ENCODE data around the gene RANBP3.
"Not testable (repeated sequence)": the region's sequence is repeated elsewhere in the genome, so short reads cannot be mapped to it uniquely, and the experiment has no call there.

The RANBP3 gene

GRCh38 chr19:5966215-5966614 lies 11.7 kb downstream of the RANBP3 start:
- DNase-seq (ENCODE audit: low read depth in 2 of 2), result no peak

DNA sequence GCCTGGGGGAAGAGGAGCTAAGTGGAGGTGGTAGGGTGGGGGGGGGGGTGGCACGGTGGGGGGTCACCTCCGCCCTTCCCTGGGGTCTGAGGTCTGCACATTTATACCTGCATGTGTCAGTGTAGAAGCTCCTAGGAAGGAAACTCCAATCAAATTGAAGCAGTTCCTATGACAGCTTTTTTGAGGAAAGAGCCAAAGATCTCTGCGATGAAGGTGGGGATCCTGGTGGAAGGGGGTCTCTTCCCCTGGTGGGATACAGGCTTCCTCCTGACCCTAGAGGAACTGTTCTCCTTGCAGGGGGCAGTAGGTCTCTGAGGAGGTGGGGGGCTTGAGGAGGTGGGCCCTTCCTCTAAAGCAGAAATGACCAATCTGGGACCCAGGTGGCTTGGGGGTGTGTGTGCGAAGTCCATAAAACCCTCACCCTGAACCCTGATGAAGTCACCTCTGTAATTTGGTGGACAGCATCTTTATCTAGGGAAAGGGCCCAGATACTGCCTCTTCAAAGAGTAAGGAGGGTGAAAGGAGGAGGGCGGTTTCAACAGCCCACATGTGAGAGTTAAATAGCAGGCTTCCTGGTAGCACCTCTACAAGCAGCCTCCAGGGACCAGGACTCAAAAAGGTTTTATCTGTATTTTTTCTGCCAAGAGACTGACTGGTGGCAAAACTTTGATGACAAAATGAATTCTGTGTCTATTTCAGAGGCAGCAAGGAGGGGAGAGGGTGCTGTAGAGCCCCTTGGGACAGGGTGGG lies 12.9 kb downstream of the RANBP3 start:
- DNase-seq (ENCODE audit: low read depth in 2 of 2), result no peak

GRCh38 chr19:5963855-5964254 lies 14.1 kb downstream of the RANBP3 start:
- DNase-seq (ENCODE audit: low read depth in 2 of 2), result no peak

DNA sequence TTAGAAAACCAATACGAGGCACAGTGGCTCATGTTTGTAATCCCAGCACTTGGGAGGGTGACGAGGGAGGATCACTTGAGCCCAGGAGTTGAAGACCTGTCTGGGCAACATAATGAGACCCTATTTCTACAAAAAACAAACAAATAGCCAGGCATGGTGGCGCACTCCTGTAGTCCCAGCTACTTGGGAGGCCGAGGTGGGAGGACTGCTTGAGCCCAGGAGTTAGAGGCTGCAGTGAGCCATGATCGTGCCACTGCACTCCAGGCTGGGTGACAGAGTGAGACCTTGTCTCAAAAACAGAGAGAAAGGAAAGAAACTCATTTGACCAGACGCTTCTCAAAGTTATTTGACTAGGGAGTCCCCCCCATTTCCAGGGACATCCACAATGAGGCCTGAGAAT lies 14.7 kb downstream of the RANBP3 start:
- not testable (repeated sequence) for DNase-seq (ENCODE audit: low read depth in 2 of 2)

DNA sequence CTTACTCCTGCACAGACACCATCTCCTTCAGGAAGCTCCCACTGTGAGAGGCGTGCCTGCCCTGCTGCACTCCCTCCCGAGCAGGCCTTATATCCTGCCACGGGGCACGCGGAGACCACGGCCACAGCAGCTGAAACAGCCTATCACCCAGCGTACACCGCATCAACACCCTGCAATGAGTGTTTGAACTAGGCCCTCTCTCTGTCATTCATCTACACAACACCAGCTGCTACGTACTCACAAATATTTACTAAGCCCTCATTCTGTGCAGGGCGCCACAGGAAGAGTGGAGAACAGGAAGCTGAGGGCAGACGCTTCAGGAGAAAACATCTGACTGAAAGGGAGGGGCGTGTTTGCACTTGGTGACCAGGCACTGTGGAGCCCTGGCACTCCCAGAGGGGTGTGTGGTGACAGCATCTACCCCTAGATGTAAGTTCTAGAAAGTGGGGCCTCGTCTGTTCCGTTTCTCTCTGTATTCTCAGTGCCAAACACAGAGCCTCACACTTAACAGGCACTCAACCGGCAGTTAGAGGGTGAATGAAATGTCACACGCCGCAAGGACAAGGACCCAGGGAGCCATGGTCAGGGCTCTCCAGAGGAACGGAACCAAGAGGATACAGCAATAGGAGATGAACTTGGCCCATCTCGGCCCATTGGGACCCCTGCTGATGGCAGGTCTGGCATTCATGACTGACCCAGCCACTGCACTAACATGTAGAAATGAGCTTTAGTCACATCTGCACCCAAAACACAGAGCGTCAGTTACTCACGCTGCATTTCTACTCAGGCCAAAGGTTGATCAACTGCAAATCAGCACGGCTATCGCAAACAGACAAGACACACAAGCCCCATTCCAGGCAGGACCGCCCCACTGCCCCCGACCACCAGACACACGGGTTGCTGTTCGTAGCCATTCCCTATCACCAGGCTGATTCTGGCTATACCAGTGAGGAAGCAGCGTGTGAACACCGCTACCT lies 15.7 kb downstream of the RANBP3 start:
- DNase-seq (ENCODE audit: low read depth in 2 of 2), result peak in 1 of 2 donors; percentile 38

GRCh38 chr19:5961641-5961968 lies 16.3 kb downstream of the RANBP3 start:
- not testable (repeated sequence) for DNase-seq (ENCODE audit: low read depth in 2 of 2)

- no peak for DNase-seq (ENCODE audit: low read depth in 2 of 2)
These were observed 17.6 kb downstream of the RANBP3 start for GRCh38 chr19:5960005-5961001.

DNA sequence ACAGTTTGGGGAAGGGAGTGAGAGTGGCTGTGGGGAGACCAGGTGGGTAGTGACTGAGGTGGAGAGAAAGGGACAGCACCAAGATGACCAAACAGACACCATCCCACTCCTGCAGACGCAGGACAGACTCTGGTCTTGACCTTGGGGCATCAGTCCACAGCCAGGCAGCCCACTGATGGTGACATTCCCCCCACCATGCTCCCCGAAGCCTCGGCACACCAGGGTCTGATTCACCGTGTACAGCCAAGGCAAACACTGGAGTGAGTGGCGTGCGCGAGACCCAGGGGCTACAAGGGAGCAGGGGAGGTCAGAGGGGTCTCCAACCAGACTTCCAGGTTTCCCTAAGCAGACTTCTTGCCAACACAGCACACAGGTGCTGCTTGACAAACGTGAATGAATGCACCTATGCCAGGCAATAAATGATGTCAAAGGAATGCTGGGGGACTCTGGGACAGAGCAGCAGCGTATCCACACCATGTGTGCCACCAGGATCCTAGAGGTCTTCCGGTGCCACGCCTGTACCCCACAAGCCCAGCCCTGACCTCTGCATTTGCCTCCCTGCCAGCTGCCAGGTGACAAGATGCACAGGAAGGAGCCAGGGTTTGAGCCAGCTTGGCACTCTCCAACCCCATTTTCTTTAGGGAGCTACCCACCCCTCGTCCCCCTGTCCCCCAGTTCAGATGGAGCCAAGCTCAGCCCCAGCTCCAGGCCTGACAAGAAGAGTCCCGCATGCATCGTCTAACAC lies 18.5 kb downstream of the RANBP3 start:
- DNase-seq (ENCODE audit: low read depth in 2 of 2), result no peak

DNA sequence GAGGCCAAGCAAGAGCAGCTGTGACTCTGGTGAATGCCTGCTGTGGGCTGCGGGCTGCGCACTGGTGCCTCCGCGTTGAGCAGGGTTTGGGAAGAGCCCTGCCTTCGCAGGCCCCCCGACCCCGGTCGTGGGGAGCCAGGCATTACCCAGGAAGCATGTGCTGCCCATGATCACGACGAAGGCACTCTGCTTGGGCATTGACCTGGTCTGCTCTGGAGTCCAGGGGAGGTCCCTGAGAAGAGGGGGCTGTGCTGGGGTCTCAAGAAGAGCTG lies 19.2 kb downstream of the RANBP3 start:
- no peak for DNase-seq (ENCODE audit: low read depth in 2 of 2)

DNA sequence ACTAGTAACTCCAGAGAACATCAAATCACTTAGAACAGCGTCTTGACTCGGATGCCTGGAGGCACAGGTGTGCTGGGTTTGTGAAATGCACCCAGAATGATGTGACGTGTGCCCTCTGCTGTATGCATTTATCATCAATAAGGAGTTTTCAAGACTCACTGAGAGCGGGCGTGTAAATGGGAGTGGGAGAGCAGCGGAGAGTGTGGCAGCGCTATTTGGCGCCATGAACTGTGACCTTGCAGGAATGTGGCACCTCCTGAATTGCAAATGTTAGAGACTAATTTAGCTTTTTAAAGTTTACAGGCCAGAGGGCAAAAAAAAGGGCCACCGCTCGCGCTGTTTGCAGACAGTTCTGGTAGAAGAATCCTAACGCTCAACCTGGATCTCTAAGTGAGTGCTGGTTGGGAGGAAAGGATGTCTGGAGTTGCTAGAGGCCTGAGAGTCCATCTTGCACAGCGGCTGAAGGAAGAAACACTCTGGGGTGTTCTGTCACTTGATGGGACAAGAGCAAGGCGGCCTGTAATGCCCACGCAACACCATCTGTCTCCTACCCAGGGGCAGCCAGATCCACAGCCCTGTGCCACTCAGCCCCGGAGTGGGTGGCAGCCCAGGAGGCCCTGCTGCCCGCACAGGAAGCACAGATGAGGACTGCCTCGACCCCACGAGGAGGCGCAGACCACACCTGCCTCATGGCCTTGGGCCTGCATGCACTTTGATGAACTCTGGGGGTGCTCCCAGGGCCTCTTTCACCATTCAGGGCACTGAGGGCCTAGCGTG lies 19.7 kb downstream of the RANBP3 start:
- no peak for DNase-seq (ENCODE audit: low read depth in 2 of 2)

- DNase-seq (ENCODE audit: low read depth in 2 of 2), result no peak
These were observed 20.8 kb downstream of the RANBP3 start for GRCh38 chr19:5957170-5957569.

DNA sequence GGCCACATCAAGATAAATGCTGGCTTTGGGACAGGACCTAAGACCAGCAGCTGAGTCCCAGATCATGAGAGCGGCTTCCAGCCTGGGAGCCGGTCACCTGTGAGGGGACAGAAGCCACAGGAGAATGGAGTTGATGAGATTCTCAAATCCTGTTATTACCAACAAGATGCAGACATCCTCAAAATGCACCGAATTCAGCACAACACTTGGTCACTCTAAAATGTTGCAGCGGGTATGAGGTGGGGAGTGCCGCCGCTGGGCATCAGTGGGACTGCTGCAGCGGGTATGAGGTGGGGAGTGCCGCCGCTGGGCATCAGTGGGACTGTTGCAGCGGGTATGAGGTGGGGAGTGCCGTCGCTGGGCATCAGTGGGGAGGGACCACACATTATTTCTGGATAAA lies 21.2 kb downstream of the RANBP3 start:
- no peak for DNase-seq (ENCODE audit: low read depth in 2 of 2)

DNA sequence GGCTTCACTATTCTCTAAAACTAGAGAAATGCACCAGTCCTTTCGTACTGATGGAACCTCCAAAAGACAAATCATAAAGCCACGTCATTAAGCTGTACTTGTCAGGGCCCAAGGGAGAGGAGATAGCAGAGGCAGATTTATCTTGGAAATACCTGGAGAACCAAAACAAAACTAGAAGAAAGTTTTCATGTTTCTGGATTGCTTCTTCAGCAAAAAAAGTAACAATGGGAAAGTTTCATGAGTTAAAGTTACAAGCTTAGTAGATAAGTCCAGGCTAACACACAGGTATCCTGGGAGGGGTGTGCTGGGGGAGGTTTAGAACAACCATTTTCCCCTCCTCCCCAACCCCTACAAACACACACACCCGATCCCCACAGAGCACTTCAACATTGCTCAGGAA lies 21.6 kb downstream of the RANBP3 start:
- DNase-seq (ENCODE audit: low read depth in 2 of 2), result no peak

DNA sequence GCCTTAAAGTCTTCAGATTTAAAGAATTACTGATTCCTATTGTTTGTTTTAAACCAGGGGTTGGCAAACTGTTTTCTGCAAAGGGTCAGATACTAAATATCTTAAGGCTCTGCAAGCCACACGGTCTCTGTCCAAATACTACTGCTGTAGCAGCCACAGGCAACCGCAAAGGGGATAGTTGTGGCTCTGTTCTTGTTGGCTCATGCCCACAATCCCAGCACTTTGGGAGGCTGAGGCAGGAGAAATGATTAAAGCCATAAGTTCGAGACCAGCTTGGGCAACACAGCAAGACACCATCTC lies 22.4 kb downstream of the RANBP3 start:
- no peak for DNase-seq (ENCODE audit: low read depth in 2 of 2)

DNA sequence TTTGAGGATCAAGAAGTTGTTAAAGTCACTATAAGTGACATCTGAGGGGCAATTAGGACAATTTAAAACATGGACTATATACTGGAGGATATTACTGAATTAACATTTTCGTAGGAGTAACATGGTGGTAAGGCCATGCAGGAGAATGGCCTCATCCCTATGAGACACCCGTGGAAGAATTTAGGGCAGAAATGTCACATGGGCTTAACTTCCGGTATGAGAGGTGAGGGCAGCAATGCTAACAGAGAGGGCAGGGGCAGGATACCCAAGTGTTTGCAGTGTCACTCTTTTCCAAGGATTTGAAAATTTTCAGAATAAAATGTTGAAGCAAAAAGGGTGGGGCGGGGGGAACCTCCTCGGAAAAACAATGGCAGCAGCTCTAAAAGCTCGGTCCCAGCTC lies 23.6 kb downstream of the RANBP3 start:
- no peak for DNase-seq (ENCODE audit: low read depth in 2 of 2)

- no peak for DNase-seq (ENCODE audit: low read depth in 2 of 2)
These were observed 24.2 kb downstream of the RANBP3 start for GRCh38 chr19:5953680-5954213.

GRCh38 chr19:5953030-5953589 lies 24.8 kb downstream of the RANBP3 start:
- no peak for DNase-seq (ENCODE audit: low read depth in 2 of 2)

DNA sequence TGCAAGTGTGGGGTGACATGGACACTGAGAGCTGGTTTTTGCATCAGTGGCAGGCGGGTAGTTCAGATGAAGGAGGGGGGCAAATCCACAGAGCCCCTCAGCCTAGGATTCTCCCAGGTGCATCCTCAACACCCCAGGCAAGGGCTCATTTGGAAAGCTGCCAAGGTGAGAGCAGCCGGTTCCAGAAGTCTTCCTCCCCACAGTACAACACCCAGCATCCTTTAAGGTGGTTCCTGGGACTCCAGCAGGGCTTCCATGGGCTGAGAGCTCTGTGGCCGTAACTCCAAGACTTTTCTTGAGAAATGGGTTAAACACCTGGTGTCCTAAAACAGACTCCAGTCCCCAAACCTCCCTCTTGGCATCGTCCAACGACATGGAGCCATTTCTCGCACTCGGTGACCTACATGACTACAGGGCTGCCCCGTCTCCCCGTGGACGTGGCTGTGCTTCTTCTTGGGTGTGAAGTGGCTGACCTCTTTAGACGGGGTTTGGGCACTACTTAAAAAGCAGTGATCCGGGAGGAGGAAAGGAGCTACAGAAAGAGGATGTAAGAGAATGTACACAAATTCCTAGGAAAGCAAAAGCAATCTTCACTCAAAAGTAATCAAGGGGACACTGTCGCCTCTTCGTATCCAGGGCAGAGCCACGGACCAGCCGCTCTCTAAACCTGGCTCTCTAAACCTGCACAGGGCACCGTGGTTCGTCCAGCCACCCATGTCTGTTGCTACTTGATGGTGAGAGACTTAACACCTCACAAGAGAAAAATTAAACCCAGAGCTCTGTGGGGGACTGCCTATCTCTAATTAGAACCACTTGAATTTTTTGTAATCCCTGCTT lies 25.5 kb downstream of the RANBP3 start:
- no peak for DNase-seq (ENCODE audit: low read depth in 2 of 2)

- no peak for DNase-seq (ENCODE audit: low read depth in 2 of 2)
These were observed 26.5 kb downstream of the RANBP3 start for GRCh38 chr19:5951338-5951861.
